ENCODE results near the gene IGSF23. TPM values are rescaled to one million over a fixed set of nuclear protein-coding genes. Genes with fewer than 3 reads are reported as not detected.
A peak's percentile ranks its signal among the peaks of the same experiment; 100 is the strongest.
"Not testable (repeated sequence)": the region's sequence is repeated elsewhere in the genome, so short reads cannot be mapped to it uniquely, and the experiment has no call there.

IGSF23 gene
- total and polyA plus RNA-seq, 4 donors: 0.18 to 8.4 TPM; not detected in 2

DNA sequence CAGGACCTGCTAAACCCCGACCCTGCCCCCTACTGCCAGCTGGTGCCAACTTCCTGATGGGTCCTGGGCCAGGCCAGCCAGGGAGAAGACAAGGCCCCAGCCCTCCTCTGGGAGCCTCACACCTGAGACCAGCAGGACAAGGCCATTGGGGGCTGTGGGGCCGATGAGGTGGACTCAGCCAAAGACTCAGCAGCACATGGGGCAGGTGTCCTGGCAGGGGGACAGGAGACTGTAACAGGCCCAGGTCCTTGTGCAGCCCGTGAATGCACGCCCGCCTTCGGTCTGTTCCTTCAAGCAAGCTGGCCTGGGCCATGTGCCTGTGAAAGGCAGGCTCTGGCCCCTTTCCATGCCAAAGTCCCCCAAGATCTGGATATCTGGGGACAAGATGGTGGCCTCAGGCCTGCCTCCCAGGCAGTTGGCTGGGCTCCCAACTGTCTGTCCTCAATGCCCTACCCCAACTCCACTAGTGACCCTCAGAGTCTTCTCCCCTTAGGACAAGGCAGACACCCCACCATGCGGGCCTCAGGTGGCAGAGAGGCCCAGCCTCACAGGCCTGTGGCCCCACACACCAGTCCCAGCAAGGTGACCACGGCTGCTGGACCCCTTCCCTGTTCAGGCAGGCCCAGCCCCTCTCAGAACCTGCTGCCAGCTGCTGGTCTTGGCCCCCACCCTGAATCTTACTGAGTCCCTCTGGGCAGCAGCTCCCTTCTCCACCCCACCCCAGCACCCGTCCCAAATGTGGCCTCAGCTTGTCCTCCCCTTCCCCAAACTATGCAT lies 70.3 kb downstream of the IGSF23 start:
- no peak overlapping the region for H3K4me3 ChIP-seq (ENCODE audit: low read length in 2 of 2)
- intact Hi-C loops (cut with DNase I): no loop called here
- WGBS, 2 donors: 77 to 85% methylated on average over 8 to 9 of the region's 9 CpGs
- no peak overlapping the region for H3K27ac ChIP-seq (ENCODE audit: low read depth in 1 of 2, low read length in 2 of 2)
- peak; percentile 22 for ATAC-seq (ENCODE audit: low FRiP score)
- DNase-seq: no peak
- H3K36me3 ChIP-seq (ENCODE audit: control insufficient read depth in 1 of 2, insufficient read depth in 2 of 2, low read length in 1 of 2): peaks cover 0 to 2% of the 10 kb centered on the region in 2 donors
- no peaks in the 10 kb centered on the region for H3K27me3 ChIP-seq (ENCODE audit: control insufficient read depth in 1 of 2, insufficient read depth in 2 of 2, low read length in 1 of 2)
- no peaks in the 10 kb centered on the region for H3K9me3 ChIP-seq (ENCODE audit: control insufficient read depth, low read length)
- no peaks in the 10 kb centered on the region for H3K4me1 ChIP-seq (ENCODE audit: control insufficient read depth in 1 of 2, insufficient read depth in 2 of 2, low read length in 2 of 2)

DNA sequence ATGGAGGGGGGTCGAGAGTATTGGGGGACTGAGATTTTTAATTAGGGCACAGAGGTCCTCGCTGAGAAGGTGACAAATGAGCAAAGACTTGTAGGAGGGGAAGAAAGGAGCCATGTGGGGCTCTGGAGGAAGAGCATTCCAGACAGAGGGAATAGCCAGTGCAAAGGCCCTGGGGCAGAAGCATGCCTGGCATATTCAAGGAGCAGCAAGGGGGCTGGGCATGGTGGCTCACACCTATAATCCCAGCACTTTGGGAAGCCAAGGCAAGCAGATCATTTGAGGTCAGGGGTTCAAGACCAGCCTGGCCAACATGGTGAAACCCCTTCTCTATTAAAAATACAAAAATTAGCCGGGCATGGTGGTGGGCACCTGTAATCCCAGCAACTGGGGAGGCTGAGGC lies 71.0 kb downstream of the IGSF23 start:
- H3K36me3 ChIP-seq (ENCODE audit: control insufficient read depth in 1 of 2, insufficient read depth in 2 of 2, low read length in 1 of 2); intact Hi-C loops (cut with DNase I); H3K4me1 ChIP-seq (ENCODE audit: control insufficient read depth in 1 of 2, insufficient read depth in 2 of 2, low read length in 2 of 2); H3K9me3 ChIP-seq (ENCODE audit: control insufficient read depth, low read length); ATAC-seq (ENCODE audit: low FRiP score); DNase-seq; H3K27ac ChIP-seq (ENCODE audit: low read depth in 1 of 2, low read length in 2 of 2); H3K4me3 ChIP-seq (ENCODE audit: low read length in 2 of 2); H3K27me3 ChIP-seq (ENCODE audit: control insufficient read depth in 1 of 2, insufficient read depth in 2 of 2, low read length in 1 of 2): not testable (repeated sequence)
- 93 to 94% methylated on average over 3 of the region's 3 CpGs for WGBS, 2 donors

DNA sequence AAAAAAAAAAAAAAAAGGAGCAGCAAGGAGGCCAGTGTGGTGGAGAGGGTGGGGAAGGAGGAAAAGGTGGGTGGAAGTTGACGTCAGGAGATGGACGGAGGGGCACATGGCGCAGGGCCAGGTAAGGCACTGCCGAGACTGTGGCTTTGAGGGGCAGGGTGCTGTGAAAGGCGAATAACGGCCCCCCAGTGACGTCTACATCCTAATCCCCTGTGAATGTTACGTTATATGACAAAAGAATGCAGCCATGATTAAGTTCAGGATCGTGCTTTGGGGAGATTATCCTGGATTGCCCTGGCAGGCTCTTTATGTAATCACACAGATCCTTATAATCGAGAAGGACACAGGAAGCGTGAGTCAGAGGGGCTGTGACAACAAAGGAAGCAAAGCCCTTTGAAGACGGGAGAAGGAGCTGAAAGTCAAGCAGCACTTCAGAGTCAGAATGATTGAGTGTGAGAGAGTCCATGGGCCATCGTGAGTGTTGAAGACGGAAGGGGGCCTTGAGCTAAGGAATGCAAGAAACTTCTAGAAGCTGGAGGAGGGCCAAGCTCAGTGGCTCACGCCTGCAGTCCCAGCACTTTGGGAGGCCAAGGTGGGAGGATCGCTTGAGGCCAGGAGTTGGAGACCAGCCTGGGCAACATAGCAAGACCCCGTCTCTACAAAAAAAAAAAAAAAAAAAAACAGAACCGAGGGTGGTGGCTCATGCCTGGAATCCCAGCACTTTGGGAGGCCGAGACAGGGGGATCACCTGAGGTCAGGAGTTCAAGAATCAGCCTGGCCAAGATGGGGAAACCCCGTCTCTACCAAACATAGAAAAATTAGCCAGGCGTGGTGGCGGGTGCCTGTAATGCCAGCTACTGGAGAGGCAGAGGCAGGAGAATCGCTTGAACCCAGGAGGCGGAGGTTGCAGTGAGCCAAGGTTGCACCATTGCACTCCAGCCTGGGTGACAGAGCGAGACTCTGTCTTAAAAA lies 71.8 kb downstream of the IGSF23 start:
- Histone ChIP-seq H3K27ac (ENCODE audit: low read depth in 1 of 2, low read length in 2 of 2) (no peak overlapping the region), H3K4me1 (ENCODE audit: control insufficient read depth in 1 of 2, insufficient read depth in 2 of 2, low read length in 2 of 2) (no peaks in the 10 kb centered on the region), H3K9me3 (ENCODE audit: control insufficient read depth, low read length) (no peaks in the 10 kb centered on the region), H3K4me3 (ENCODE audit: low read length in 2 of 2) (no peak overlapping the region), H3K36me3 (ENCODE audit: control insufficient read depth in 1 of 2, insufficient read depth in 2 of 2, low read length in 1 of 2) (peaks cover 0 to 2% of the 10 kb centered on the region in 2 donors), H3K27me3 (ENCODE audit: control insufficient read depth in 1 of 2, insufficient read depth in 2 of 2, low read length in 1 of 2) (no peaks in the 10 kb centered on the region)
- intact Hi-C loops (cut with DNase I): loop anchor here in 1 of 2 donors (5.0 kb wide), 1 partner anchor 37 kb away; no protein-coding TSS in a partner anchor
- DNase-seq (no peak), ATAC-seq (ENCODE audit: low FRiP score) (no peak)
- WGBS, 2 donors: 32 to 39% methylated on average over 24 to 25 of the region's 25 CpGs

DNA sequence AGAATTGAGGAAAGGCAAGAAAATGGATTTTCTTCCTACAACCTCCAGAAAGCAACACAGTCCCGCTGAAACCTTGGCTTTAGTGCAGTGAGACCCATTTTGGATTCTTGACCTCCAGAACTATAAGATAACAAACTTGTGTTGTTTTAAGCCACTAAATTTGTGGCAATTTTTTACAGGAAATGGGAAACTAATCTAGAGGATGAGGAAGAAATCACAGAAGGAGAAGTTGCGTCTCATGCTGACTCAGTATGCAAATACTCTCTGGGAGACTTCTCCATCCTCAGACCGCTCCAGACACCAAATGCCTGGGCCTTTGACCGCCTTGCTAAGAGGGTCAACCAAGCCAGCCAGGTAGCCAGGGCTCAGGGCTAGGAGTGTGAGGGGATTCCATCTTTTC lies 72.5 kb downstream of the IGSF23 start:
- peaks cover 0 to 2% of the 10 kb centered on the region in 2 donors for H3K36me3 ChIP-seq (ENCODE audit: control insufficient read depth in 1 of 2, insufficient read depth in 2 of 2, low read length in 1 of 2)
- no peak for DNase-seq
- 73 to 85% methylated on average over 4 of the region's 4 CpGs for WGBS, 2 donors
- ATAC-seq (ENCODE audit: low FRiP score): no peak
- no peak overlapping the region for H3K4me3 ChIP-seq (ENCODE audit: low read length in 2 of 2)
- no peak overlapping the region for H3K27ac ChIP-seq (ENCODE audit: low read depth in 1 of 2, low read length in 2 of 2)
- no peaks in the 10 kb centered on the region for H3K4me1 ChIP-seq (ENCODE audit: control insufficient read depth in 1 of 2, insufficient read depth in 2 of 2, low read length in 2 of 2)
- H3K27me3 ChIP-seq (ENCODE audit: control insufficient read depth in 1 of 2, insufficient read depth in 2 of 2, low read length in 1 of 2): no peaks in the 10 kb centered on the region
- H3K9me3 ChIP-seq (ENCODE audit: control insufficient read depth, low read length): no peaks in the 10 kb centered on the region
- intact Hi-C loops (cut with DNase I): loop anchor here in 1 of 2 donors (5.0 kb wide), 1 partner anchor 36 kb away; no protein-coding TSS in a partner anchor

Small RNA genes lying within 50 kb of the gene (microRNA-seq; reads per million reads assigned to microRNA genes)
- gene MIR4531: 0 reads per million in 2 donors

Other genes with a start within 250 kb of the IGSF23 start
- 1 to 10 TPM in 1 of 2 donors, under 1 TPM in 1; 0.84 to 3.1 TPM for gene ZNF285, start 212.0 kb upstream of the IGSF23 start, total RNA-seq
- 1 to 10 TPM in 1 of 2 donors, under 1 TPM in 1; 0.25 to 1.5 TPM for gene ZNF285, start 212.0 kb upstream of the IGSF23 start, polyA plus RNA-seq
- 1 to 10 TPM; 5.4 to 7.4 TPM for gene ZNF229, start 165.1 kb upstream of the IGSF23 start, total RNA-seq
- 1 to 10 TPM in 1 of 2 donors, under 1 TPM in 1; 0.75 to 1.6 TPM for gene ZNF229, start 165.1 kb upstream of the IGSF23 start, polyA plus RNA-seq
- gene ZNF180, start 113.0 kb upstream of the IGSF23 start, total RNA-seq: 1 to 10 TPM; 4.2 to 7.7 TPM
- 1 to 10 TPM; 2.6 to 3.3 TPM for gene ZNF180, start 113.0 kb upstream of the IGSF23 start, polyA plus RNA-seq
- gene CEACAM20, start 83.9 kb upstream of the IGSF23 start, total RNA-seq: not detected
- gene CEACAM20, start 83.9 kb upstream of the IGSF23 start, polyA plus RNA-seq: under 1 TPM in 1 of 2 donors, not detected in 1; 0.63 TPM
- gene PVR, start 30.3 kb downstream of the IGSF23 start, total RNA-seq: 10 to 100 TPM; 31.3 to 44.2 TPM
- 10 to 100 TPM in 1 of 2 donors, 1 to 10 TPM in 1; 7.4 to 24.6 TPM for gene PVR, start 30.3 kb downstream of the IGSF23 start, polyA plus RNA-seq
- gene CEACAM19, start 57.9 kb downstream of the IGSF23 start, total RNA-seq: 10 to 100 TPM; 12.7 TPM
- 10 to 100 TPM in 1 of 2 donors, 1 to 10 TPM in 1; 1.8 to 18.4 TPM for gene CEACAM19, start 57.9 kb downstream of the IGSF23 start, polyA plus RNA-seq
- under 1 TPM in 1 of 2 donors, not detected in 1; 0.36 TPM for gene CEACAM16, start 85.6 kb downstream of the IGSF23 start, total RNA-seq
- not detected for gene CEACAM16, start 85.6 kb downstream of the IGSF23 start, polyA plus RNA-seq
- 100 to 1,000 TPM in 1 of 2 donors, 10 to 100 TPM in 1; 46.4 to 102 TPM for gene BCL3, start 135.1 kb downstream of the IGSF23 start, total RNA-seq
- gene BCL3, start 135.1 kb downstream of the IGSF23 start, polyA plus RNA-seq: 10 to 100 TPM; 29.9 to 36.2 TPM
- gene CBLC, start 164.3 kb downstream of the IGSF23 start, total RNA-seq: not detected
- gene CBLC, start 164.3 kb downstream of the IGSF23 start, polyA plus RNA-seq: 10 to 100 TPM in 1 of 2 donors, not detected in 1; 13.3 TPM
- gene BCAM, start 195.5 kb downstream of the IGSF23 start, total RNA-seq: 100 to 1,000 TPM; 146 to 161 TPM
- gene BCAM, start 195.5 kb downstream of the IGSF23 start, polyA plus RNA-seq: 100 to 1,000 TPM in 1 of 2 donors, 10 to 100 TPM in 1; 43.1 to 109 TPM
- 10 to 100 TPM; 88.2 to 97.8 TPM for gene NECTIN2, start 232.7 kb downstream of the IGSF23 start, total RNA-seq
- 10 to 100 TPM; 27.8 to 49.5 TPM for gene NECTIN2, start 232.7 kb downstream of the IGSF23 start, polyA plus RNA-seq

Measured in aorta (tissue), 5 donors.